ENCODE data around the gene HNRNPH3.
A peak's percentile ranks its signal among the peaks of the same experiment; 100 is the strongest.
"Not testable (repeated sequence)": the region's sequence is repeated elsewhere in the genome, so short reads cannot be mapped to it uniquely, and the experiment has no call there.

The HNRNPH3 gene, protein sequence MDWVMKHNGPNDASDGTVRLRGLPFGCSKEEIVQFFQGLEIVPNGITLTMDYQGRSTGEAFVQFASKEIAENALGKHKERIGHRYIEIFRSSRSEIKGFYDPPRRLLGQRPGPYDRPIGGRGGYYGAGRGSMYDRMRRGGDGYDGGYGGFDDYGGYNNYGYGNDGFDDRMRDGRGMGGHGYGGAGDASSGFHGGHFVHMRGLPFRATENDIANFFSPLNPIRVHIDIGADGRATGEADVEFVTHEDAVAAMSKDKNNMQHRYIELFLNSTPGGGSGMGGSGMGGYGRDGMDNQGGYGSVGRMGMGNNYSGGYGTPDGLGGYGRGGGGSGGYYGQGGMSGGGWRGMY

DNA sequence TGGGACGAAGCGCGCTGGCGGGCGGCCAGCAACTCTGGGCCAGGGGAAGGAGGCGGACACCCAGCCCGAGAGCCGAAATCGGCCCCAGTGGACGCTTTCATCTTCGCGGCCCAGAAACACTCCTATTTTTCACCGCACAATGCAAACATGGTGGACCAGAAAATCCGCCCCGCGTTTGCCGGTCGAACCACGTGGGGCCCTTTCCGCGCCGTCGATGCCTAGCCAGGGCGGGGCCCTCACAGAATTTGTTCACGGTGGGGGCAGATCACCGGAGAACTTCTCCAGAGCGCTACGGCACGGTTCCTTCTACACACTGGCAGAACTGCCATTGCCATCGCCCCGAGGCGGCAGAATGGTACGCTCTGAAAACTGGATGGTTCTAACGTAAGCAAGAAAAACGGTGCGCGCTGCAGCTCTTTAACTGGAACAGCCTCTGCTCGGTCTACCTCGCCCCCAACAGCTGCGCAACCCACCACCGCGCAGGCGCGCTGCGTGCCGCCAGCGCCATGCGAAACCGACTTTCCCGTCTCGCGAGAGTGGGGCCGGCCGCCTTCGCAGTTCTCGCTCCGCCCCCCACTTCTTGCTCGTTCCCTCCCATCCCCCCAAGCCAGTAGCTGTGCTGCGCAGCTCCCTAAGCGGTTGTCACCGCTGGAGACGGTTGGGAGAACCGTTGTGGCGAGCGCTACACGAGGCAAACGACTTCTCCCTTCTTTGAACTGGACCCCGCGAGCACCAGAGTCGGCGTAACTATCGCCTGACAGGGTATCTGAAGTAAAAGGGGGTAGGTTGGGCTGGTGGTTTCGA is at the start of gene HNRNPH3:
Gene HNRNPH3 (plus strand): TSS at position 610 of the 804 bp plus-strand sequence. CDS start 5,158 bp downstream, outside the sequence.
- peak; percentile 98 for DNase-seq

DNA sequence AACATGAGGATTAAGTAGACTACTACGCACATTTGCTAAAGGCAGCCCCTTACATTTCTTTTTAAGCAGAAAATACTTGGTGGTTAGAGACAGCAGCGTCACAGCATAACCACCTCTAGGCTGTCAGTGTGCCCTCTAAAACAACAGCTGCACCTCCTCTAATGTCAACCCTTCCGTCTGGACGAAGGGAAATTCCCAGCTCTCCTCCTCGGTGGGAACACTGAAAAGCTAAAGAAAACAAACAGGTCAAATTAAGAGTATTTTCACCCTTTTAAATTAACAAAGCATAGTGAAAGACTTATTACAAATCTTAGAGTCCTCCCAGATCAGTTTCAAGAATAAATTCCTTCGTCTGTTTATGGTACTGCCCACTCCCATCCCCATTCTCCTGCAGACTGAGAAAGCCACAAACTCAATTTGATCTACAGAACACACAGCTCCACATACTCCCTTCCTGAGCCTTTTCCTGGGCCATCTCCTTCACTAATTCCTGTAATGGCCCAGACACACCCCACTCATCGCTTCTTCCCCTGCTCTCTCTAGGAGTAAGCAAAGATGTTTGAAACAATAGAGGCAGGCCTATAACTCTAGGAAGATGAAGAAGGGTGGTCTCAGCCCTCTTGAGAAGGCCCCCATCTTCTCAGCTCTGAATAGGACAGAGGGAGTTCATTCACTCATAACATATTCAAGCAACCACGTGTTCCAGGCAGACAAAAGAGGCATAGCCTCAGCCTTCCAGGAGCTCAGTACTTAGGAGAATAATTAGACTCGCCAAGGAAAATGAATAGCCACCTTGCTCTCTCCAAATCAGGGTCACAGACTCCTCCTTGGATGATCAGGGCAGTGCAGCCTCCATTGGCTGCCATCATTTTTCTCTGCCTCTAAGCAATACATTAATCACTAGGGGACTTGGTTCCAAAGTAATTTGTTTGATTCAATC is 47.5 kb upstream of the HNRNPH3 start:
- no peak for DNase-seq

DNA sequence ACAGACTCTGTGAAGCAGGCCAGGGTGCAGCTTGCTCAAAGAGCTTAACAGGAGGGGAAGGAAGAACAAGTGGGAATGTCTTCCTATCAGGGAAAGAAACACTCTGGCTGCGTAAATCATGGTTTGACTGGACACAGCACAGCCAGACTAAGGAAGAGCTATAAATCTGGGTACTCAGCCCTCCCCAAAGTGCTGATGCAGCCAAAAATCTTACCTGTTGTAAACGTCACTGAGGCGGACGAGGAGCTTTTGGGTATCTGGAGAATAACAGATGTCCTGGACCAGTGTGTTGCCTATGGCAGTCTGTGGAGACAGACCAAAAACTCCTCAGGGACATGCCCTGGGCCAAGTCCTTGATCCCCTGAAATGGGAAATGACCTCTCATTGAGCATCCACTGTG is 43.1 kb upstream of the HNRNPH3 start:
- DNase-seq: no peak

DNA sequence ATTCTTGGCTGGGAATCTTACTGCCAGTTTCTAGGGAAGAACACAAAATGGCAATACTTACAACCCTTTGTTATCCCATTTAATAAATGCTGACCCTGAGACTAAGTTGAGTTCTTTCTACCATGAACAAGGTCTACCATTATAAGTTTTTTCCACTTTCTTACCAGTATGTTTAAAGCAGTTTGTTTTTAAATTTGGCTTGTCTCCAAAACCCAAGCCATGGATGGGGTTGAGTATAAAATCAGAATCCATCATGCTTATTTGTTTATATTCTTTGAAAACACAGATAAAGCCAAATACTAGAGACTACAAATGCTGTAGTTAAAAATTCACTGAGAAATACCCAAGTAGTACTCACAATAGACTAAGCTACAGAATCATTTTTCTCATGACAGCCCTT is 41.1 kb upstream of the HNRNPH3 start:
- no peak for DNase-seq

DNA sequence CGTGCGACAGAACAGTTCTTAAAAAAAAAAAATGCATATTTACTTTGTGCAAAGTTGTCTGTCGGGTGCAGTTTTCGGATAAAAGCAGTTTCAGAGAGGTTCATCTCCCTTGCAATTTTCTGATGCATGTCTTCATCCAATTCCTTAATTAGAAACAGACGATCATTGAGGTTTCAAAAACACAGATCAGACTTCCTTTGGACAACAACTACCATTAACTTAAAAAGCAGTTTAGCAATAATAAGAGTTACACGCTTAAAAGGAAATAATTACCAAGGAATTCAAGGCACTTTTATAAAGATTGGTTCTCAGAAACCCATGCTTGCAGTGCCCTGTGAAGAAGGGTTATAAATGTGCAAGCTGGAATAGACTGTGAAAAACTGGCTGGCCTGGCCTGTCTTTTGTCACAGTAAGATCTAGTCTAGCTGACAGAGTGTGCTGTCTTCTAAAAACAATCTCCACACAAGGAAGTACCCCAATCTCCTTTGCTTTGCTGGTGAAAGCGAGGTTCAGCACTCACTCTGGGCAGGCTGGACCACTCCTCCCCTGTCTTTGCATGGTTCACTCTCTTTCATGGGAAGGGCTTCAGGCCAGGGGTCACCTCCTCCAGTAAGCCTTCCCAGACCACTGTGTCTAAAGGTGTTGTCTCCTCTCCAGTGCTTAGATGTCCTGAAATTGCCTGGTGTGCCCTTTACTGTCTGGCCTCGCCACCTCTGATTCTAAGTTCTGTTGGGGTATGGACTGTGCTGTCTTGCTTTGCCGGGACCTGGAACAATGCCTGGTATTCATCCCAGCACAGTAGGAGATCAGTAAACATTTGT is 34.8 kb upstream of the HNRNPH3 start:
- DNase-seq: no peak

DNA sequence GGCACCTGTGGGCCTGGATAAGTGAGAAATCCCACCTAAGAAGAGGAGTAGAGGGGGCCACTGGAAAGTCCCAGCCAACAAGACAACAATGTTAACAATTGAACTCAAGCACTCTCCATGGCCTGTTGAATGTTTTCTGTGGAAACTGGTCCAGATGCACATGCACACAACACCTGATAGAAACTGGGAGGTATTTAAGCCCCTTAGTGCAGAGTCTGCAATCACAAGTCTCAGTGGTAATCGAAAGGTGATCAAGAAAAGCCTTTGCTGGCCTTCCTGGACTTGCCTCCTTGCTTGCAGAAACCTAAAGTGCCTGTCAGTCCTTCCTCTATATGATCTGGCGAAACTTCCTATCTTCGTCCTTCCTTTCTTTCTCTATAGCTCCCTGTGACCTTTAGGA is 30.6 kb upstream of the HNRNPH3 start:
- no peak for DNase-seq

DNA sequence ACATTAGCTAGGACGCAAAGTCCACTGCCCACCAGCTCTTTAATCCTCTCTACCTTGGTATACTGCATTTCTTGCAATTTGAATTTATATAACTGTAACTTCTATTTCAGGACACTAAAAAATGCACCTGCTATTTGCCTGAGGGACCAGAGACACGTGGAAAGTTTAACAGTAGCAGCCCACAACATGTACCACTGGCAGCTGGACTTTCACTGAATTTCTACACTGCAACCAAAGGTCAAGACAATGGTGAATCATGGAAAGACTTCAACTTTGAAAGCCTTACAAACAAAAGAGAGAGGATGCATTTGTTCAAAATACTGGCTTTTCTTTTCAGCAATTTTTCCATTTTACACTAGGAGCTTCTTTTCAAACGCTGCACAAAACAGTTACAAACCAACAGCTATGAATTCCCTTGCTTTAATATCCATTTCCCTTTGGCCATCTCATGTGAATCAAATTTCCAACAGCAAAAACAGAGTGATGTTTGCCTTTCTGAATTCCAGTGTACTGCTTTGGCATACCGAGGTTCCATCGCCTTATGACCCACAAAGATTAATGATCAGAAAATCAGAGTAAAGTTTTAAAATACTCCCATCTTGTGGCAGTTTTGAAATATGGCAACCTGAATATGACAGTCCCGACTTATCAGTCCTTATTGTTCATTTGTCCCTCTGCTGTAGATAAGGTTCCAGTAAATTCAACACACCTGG is 29.9 kb upstream of the HNRNPH3 start:
- no peak for DNase-seq

DNA sequence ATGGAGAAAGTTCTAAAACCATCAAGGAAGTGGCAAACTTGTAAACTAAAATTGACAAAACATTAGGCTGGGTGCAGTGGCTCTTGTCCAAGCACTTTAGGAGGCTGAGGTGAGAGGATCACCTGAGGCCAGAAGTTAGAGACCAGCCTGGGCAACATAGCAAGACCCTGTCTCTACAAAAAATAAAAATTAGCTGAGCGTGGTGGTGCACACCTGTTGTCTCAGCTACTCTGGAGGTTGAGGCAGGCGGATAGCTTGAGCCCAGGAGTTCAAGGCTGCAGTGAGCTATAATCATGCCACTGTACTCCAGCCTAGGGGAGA is 29.4 kb upstream of the HNRNPH3 start:
- DNase-seq: no peak

DNA sequence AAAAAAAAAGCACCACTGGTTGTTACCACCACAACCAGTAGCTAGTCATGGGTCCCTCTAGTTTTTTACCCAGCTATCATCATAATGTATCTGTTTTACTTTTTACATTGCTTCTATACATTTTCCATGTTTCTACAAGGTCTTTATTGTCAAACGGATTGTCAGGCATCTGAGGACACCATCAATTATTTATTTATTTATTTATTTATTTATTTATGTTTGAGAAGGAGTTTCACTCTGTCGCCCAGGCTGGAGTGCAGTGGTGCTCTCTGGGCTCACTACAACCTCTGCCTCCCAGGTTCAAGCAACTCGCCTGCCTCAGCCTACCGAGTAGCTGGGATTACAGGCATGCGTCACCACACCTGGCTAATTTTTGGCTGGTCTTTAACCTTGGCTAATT is 29.0 kb upstream of the HNRNPH3 start:
- no peak for DNase-seq

DNA sequence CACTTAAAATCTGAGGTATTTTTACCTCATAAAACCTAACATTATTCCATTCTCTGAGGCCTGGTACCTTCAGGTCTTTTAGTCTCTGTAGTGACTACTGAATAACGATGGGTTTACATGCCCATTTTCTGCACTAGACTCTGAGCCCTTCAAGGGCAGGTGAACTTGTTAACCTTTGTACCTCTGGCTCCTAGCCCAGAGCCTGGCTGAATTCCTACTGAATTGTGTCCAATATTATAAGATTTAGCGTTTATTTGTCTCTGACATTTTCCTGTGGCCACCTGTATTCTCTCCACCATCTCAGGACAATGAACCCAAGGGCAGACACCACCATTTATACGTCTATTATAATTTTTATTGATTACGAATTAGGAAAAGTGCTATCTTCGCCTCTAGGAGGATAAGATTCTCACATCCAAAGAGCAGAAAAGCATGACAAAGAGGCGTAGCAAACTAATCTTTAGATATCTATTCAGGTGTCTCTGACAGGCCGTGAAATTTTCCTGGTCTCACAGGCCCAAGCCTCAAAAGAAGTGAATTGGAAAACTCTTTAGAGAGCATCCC is 27.9 kb upstream of the HNRNPH3 start:
- DNase-seq: no peak

DNA sequence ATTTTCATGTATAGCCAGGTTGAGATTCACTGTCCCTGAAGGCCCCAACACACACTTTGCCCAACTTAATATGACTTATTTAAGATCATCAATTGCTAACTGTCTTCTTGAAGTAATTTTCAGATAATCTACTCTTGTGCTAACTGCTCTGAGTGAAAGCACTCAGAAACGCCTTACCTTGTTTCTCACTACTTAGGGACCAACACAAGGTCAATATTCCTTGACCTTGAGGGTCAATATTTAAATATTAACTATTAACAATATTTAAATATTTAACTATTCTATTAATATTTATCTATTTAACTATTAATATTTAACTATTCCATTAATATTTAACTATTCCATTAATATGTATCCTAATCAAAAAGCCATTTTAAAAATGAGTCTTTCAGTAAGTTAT is 26.0 kb upstream of the HNRNPH3 start:
- no peak for DNase-seq

DNA sequence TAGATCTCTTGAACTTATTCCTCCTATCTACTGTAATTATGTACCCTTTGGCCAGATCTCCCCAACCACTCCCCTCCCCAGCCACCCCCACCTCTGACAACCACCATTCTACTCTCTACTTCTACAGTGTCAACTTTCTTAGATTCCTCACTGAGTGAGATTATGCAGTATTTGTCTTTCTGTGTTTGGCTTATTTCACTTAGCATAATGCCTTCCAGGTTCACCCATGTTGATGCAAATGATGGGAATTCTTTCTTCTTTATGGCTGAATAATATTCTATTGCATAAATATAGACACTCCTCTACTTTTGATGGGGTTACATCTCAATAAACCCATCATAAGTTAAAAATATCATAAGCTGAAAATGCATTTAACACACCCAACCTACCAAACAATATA is 21.3 kb upstream of the HNRNPH3 start:
- no peak for DNase-seq

DNA sequence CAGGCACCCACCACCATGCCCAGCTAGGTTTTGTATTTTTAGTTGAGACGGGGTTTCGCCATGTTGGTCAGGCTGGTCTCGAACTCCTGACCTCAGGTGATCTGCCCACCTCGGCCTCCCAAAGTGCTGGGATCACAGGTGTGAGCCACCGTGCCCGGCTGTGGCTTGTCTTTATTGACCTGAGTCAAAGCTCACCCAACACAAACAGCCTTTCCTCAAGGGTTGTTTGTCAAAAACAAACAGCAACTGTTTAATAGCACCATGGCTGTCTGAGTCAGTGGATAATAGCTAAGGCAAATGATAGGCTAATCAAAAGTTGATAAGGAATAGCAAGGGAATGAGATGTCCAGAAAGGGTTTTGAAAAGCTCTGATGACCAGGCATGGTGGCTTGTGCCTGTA is 16.9 kb upstream of the HNRNPH3 start:
- DNase-seq: not testable (repeated sequence)

DNA sequence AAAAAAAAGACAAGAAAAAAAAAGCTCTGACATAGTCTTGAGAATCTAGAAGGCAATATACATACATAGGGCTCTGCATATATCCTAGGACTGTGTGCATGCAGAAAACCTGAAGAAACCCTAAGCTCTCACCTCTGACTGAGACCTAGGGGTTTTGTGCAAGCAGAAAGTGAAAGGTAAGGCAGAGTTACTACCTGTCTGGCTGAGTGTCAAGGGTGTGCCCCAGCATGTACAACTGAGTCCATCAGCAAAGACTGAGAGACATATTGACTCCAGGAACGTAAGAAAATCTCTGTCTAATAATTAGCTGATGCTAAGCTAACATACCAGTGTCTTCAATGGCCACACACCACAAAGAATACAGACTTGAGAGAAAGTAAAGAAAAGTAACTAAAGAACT is 16.3 kb upstream of the HNRNPH3 start:
- DNase-seq: no peak

DNA sequence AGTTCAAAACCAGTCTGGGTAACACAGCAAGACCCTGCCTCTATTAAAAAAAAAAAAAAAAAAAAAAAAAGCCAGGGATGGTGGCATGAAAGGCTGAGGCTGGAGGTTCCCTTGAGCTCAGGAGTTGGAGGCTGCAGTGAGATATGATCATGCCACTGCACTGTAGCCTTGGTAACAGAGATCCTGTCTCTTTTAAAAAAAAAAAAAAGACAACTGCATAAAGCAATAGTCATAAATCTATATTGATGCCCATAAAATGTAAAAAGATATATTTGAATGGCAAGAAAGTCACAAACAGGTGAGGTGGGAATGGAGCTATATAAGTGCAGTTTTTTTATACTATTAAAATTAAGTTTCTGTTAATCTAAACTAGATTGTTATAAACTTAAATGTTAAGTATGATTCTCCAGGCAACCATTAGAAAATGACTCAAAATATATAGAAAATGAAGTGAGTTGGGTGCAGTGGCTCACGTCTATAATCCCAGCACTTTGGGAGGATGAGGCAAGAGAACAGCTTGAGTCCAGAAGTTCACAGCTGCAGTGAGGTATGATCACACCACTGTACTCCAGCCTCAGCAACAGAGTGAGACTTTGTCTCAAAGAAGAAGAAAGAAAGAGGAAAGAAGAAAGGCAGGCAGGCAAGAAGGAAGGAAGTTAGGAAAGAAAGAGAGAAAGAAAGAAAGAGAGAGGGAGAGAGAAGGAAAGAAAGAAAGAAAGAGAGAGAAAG is 13.4 kb upstream of the HNRNPH3 start:
- no peak for DNase-seq

DNA sequence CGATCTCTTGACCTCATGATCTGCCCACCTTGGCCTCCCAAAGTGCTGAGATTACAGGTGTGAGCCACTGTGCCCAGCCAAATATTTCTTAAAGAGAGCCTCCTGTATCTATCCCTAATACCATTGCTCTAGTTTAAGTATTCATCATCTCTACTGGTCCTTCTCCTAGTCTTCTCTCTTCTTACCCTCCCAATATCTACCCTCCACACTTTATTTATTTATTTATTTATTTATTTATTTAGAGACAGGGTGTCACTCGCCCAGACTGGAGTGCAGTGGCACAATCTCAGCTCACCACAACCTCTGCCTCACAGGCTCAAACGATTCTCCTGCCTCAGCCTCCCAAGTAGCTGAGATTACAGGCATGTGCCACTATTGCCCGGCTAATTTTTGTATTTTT is 7.5 kb upstream of the HNRNPH3 start:
- DNase-seq: not testable (repeated sequence)

DNA sequence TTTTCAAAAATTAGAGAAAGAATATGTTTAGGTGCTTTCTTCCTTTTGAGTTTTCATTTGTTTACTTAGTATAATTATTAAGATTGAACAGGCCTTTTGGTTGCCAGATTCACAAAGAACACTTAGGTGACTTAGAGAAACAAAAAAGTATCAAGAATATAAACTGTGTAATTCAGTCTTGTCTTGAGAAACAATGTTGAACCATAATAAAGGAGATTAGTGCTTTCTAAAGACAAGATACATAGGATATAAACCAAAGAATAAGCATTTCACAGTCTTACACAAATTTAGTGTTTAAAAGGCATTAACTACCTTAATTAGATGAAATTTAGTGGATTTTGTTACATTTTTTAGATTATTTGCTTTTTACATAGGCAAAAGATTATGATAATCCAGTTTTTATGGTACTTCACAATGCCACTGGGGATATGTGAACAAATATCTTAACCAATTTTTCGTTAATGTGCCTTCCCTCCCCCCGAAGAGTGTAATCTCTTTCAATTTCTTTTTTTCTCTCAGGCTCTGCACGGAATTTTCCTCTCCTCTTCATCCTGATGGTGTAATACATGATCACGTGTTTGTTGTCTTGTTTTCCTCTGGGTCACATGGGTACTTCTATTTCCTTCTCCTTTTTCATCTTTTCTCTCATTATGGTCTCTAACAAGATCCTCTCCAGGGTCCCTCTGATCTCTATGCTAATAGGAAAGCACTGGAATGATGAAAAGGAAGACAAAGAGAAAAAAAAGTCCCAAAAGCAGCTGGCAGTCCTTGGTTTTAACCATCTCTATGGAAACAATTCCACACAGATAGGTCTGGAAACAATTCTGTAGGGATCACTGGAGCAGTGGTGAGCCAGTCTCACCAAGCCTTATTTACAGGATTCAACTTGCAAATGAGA is 3.7 kb upstream of the HNRNPH3 start:
- no peak for DNase-seq

DNA sequence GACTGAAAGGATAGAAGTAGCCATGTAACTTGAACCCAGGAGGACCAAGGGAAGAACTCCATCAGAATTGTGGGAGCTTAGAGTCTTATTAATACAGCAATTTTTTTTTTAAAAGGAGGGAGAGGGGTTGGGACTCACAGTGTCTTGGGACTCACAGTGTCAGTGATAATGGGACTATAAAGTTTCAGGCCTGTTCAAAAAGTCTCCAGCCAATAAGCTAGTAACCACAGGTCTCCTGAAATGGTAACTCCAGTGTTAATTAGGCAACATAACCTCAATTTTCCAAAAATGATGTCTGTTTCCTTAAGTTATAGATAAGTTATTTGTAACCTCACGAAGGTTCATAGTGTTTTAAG is 2.4 kb upstream of the HNRNPH3 start:
- no peak for DNase-seq

DNA sequence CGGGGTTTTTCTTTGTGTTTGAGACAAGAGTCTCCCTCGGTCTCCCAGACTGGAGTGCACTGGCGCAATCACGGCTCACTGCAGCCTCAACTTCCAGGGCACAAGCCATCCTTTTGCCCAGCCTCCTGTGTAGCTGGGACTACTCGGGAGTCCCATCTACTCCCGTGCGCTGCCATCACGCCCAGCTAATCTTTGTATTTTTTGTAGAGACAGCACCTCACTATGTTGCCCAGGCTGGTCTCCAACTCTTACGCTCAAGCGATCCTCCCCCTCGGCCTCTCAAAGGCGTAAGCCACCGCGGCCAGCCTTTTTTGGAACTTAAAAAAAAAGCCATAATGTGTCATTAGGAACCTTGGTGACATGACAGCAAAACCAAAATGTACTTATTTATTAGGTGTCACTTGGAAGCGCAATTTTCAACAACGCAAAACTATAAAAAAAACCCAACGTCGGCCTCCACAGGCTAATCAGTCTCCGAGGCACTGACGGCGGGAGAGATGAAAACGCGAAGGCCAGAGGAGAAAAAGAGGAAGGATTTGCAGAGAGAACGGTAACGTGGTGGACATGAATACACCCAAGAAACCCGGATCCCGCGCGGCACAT is 911 bp upstream of the HNRNPH3 start:
- peak; percentile 10 to 11 for DNase-seq

All from stimulated activated CD4-positive, alpha-beta T cell treated with anti-CD3 and anti-CD28 coated beads, Interleukin-2, amount 100 ng/mL, for 48 hours (primary cell).